ENCODE measurements around the gene CPLANE2.

CPLANE2 gene

GRCh38 chr1:16237343-16237830 is 404 bp upstream of the CPLANE2 start:
- no peak for DNase-seq (ENCODE audit: low read depth)
- peak overlapping the region; percentile 73 for H3K4me3 ChIP-seq (ENCODE audit: low read depth, low read length)
- TF ChIP-seq, protein P1, sequence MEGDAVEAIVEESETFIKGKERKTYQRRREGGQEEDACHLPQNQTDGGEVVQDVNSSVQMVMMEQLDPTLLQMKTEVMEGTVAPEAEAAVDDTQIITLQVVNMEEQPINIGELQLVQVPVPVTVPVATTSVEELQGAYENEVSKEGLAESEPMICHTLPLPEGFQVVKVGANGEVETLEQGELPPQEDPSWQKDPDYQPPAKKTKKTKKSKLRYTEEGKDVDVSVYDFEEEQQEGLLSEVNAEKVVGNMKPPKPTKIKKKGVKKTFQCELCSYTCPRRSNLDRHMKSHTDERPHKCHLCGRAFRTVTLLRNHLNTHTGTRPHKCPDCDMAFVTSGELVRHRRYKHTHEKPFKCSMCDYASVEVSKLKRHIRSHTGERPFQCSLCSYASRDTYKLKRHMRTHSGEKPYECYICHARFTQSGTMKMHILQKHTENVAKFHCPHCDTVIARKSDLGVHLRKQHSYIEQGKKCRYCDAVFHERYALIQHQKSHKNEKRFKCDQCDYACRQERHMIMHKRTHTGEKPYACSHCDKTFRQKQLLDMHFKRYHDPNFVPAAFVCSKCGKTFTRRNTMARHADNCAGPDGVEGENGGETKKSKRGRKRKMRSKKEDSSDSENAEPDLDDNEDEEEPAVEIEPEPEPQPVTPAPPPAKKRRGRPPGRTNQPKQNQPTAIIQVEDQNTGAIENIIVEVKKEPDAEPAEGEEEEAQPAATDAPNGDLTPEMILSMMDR (conservative IDR thresholded peaks at IDR 0.05; ENCODE audit: low read depth, low read length) = no peak

DNA sequence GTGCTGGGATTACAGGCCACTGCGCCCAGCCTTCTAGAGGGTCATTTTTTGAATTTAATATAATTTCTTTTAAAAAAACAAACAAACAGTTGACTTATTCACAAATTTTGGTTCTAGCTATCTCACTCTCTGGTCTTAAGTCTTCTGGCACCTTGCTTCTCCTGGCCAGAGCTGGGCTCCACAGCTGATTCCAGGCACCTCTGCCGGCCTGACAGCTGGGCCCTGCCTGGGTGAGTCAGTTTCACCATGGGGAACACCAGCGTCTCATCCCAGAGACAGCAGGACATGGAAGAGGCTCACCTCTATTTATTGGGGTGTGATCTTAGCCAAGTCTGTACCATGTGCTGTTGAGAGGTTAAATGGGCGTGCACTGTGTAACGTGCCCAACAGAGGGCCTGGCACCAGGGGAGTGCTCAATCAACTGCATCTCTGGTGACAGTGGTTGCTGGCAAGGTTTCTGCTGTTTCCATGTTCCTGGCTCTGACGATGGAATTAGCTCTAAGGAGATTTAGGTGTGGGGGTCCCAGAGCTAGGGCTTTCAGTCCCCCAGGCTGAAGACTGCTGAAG is 956 bp downstream of the CPLANE2 start:
- TF ChIP-seq, protein P1 (conservative IDR thresholded peaks at IDR 0.05; ENCODE audit: low read depth, low read length) = peak; percentile 15
- H3K4me3 ChIP-seq (ENCODE audit: low read depth, low read length) = peak overlapping the region; percentile 73
- DNase-seq (ENCODE audit: low read depth) = no peak

- DNase-seq (ENCODE audit: low read depth) = no peak
- H3K4me3 ChIP-seq (ENCODE audit: low read depth, low read length) = no peak overlapping the region
- TF ChIP-seq, protein P1 (conservative IDR thresholded peaks at IDR 0.05; ENCODE audit: low read depth, low read length) = no peak
Observed at GRCh38 chr1:16235347-16235746, 1.6 kb downstream of the CPLANE2 start.

DNA sequence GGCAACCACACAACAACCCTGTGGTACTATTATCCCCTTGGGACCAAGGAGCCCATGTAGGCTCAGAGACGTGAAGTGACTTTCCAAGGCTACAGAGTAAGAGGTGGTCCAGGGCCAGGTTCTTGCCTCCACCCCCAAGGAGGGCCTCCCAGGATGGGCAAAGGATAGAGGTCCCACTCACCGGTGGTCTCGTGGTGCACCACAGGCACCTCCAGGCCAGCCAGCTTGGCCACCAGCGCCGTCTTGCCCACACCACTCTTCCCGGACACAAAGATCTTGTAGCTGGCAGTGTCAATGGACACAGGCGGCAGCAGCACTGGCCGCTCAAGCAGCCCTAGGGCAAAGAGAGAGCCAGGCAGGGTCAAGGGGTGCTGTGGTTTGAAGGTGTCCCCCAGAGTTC is 3.6 kb downstream of the CPLANE2 start:
- TF ChIP-seq, protein P1 (conservative IDR thresholded peaks at IDR 0.05; ENCODE audit: low read depth, low read length) = no peak
- DNase-seq (ENCODE audit: low read depth) = no peak
- no peak overlapping the region for H3K4me3 ChIP-seq (ENCODE audit: low read depth, low read length)

- no peak for DNase-seq (ENCODE audit: low read depth)
- H3K4me3 ChIP-seq (ENCODE audit: low read depth, low read length) = no peak overlapping the region
- TF ChIP-seq, protein P1 (conservative IDR thresholded peaks at IDR 0.05; ENCODE audit: low read depth, low read length) = no peak
Observed at GRCh38 chr1:16232316-16232710, 4.7 kb downstream of the CPLANE2 start.

DNA sequence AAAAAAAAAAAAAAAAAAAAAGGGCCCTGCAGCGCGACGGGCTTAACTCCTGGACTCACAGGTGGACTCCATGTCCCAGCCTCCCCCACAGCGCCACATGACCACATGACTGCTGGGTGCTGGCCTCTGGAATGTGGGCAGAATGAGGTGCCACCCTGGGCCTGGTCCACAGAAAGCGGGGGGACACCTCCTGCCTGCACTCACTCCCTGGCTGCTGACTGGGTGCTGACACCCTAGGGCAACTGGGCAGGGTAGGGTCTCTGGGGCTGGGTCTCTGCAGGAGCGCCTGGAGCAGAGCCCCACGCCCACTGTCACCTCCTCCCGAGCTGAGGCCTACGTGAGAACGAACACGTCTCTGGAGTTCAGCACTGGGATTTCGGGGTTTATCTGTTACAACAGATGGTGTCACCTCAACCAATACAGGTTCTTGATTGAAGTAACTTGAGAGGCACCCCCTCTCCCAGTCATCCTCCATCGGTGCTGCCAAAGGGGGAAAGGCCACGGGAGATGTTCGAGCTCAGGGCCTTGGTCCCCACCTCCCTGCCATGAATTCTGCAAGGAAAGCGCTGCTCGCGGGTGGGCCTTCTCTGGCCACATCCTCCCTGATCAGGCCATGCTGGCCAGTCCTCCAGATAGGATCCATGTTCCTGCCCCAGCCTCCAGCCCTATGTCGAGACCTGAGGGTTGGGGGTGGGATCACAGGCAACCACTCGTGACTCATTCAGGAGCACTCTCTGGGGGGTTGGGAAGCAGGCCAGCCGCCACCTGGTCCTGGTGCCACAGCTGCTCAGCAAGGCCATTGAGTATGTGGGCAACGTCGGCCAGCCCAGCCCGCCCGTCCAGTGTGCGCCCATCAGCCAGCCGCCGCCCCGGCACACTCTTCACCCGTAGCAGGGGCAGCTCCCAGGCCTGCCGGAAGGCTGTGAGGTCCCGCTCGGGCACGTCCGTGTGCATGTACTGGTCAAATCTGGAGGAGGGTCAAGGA is 5.4 kb downstream of the CPLANE2 start:
- TF ChIP-seq, protein P1 (conservative IDR thresholded peaks at IDR 0.05; ENCODE audit: low read depth, low read length) = no peak
- H3K4me3 ChIP-seq (ENCODE audit: low read depth, low read length) = no peak overlapping the region
- no peak for DNase-seq (ENCODE audit: low read depth)

All from choroid plexus epithelial cell (primary cell).